HUES64 (cell line): Measurements from ENCODE around the gene GAB1.

Experiments used
- H3K27ac ChIP-seq: 2 replicates; pipeline ENCODE4 v1.7.0; 2013; ENCODE audit warnings: low read depth, low read length, inconsistent platforms
- H3K27me3 ChIP-seq: 2 replicates; pipeline ENCODE4 v1.6.1; 2013; ENCODE audit warnings: mild to moderate bottlenecking, low read length; ENCODE audit not compliant: insufficient read depth
- H3K36me3 ChIP-seq: 2 replicates; pipeline ENCODE4 v1.6.1; 2013; ENCODE audit warnings: mild to moderate bottlenecking, low read length; ENCODE audit not compliant: insufficient read depth
- H3K4me1 ChIP-seq: 2 replicates; pipeline ENCODE4 v1.6.1; 2013; ENCODE audit warnings: mild to moderate bottlenecking, low read length, moderate library complexity; ENCODE audit not compliant: insufficient read depth
- H3K4me3 ChIP-seq: 2 replicates; pipeline ENCODE4 v1.5.1; 2013; ENCODE audit warnings: mild to moderate bottlenecking, low read length, moderate library complexity
- H3K9ac ChIP-seq: 2 replicates; pipeline ENCODE4 v1.6.1; 2013; ENCODE audit warnings: mild to moderate bottlenecking, low read depth, low read length
- H3K9me3 ChIP-seq: 2 replicates; pipeline ENCODE4 v1.6.1; 2013; ENCODE audit warnings: low read depth, low read length; ENCODE audit not compliant: insufficient read depth
- WGBS: fragments of 150-250, 120-280 bp; methylation state at CpG from one replicate; pipeline ENCODE4 v1.1.7; 2013; ENCODE audit warnings: missing lambda C conversion rate; 5-methylcytosine and 5-hydroxymethylcytosine counted together

Gene GAB1

DNA sequence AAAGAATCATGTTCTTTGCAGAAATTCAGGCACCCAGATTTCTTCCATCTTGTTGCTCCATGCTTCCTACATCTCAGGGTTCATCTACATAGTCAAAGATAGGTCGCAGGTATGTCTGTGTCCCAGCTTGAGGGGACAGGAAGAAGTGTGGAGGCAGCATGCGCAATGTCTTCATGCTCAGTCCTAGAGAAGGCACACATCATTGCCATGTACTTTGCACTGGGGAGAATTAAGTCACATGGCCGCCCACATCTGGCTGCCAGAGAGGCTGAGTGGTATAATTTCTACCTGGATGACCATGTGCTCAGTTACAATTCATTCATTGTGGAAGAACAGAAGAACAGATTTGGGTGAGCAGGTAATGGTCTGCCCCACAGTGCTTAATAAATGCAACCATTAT, 54.1 kb downstream of the GAB1 start:
- no peaks in the 10 kb centered on the region for H3K27me3 ChIP-seq
- H3K9me3 ChIP-seq: no peaks in the 10 kb centered on the region
- H3K36me3 ChIP-seq: no peaks in the 10 kb centered on the region
- H3K4me3 ChIP-seq: no peak overlapping the region
- no peak overlapping the region for H3K27ac ChIP-seq
- 88% methylated on average over 3 of the region's 3 CpGs for WGBS
- H3K9ac ChIP-seq: no peak overlapping the region
- H3K4me1 ChIP-seq: peaks cover 29% of the 10 kb centered on the region

DNA sequence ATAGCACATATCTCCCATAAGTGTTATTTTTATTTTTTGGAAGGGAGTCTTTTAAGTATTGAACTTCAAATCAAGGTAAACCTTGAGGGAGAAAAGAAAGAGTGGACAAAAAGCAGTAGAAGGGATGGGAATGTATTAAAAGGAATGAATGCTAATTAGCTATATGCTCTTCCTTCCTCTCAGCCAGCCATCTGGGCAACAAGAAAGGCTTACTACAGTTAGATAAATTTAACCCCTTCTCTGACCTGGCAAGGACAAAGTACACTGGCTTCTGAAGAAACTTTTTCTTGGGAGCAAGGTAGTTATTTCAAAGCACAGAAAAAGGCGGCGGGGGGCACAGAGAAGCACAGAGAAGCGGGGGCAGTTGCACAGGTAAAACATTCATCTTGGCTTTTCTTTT, 54.6 kb downstream of the GAB1 start:
- Histone ChIP-seq H3K36me3 (no peaks in the 10 kb centered on the region), H3K9me3 (no peaks in the 10 kb centered on the region), H3K9ac (no peak overlapping the region), H3K27me3 (no peaks in the 10 kb centered on the region), H3K4me1 (peaks cover 29% of the 10 kb centered on the region), H3K4me3 (no peak overlapping the region), H3K27ac (no peak overlapping the region; the same call in 1 of the 2 replicates)
- 91% methylated on average over 3 of the region's 3 CpGs for WGBS

DNA sequence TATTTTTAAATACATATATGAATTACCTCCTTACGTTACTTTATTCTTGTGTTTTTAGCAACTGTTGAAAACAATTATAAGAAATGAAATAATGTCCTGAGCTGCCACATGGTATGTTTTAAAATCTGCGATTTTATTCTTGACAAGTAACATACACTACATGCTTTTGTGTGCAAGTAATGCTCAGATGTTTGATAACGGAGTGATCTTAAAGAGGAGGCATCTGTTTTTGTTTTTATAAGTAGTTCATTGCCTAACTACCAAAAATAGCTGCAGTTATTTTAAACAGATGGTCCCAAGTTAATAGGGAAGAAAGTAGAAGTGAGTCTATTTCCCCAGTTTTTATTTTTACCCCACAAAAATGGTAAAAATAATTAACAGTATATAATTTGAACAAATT, 55.2 kb downstream of the GAB1 start:
- H3K36me3 ChIP-seq: no peaks in the 10 kb centered on the region
- H3K27me3 ChIP-seq: no peaks in the 10 kb centered on the region
- 86% methylated on average over 2 of the region's 3 CpGs for WGBS
- H3K4me1 ChIP-seq: peaks cover 26% of the 10 kb centered on the region
- no peak overlapping the region for H3K27ac ChIP-seq
- H3K9ac ChIP-seq: no peak overlapping the region
- no peak overlapping the region for H3K4me3 ChIP-seq
- no peaks in the 10 kb centered on the region for H3K9me3 ChIP-seq

DNA sequence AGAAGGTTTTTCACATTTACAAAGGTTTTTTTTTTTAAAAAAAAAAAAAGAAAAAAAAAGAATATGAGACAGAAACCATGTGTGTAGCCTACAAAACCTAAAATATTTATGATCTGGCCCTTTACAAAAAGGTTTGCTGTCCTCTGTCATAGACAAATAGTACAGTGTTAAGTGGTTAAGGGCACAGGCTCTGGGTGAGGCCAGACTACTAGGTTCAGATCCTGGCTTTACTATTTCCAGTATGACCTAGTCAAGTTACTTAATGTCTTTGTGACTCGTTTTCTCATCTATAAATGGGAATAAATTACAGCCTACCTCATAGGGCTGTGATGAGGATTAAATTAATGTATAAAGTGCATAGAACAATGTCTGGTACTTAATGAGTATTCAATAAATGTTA, 56.5 kb downstream of the GAB1 start:
- Histone ChIP-seq H3K27me3 (no peaks in the 10 kb centered on the region), H3K36me3 (no peaks in the 10 kb centered on the region), H3K27ac (no peak overlapping the region), H3K9ac (no peak overlapping the region), H3K9me3 (no peaks in the 10 kb centered on the region), H3K4me1 (peaks cover 32% of the 10 kb centered on the region), H3K4me3 (no peak overlapping the region)
- no CpG with 5 or more reads among the region's 1 CpG for WGBS

DNA sequence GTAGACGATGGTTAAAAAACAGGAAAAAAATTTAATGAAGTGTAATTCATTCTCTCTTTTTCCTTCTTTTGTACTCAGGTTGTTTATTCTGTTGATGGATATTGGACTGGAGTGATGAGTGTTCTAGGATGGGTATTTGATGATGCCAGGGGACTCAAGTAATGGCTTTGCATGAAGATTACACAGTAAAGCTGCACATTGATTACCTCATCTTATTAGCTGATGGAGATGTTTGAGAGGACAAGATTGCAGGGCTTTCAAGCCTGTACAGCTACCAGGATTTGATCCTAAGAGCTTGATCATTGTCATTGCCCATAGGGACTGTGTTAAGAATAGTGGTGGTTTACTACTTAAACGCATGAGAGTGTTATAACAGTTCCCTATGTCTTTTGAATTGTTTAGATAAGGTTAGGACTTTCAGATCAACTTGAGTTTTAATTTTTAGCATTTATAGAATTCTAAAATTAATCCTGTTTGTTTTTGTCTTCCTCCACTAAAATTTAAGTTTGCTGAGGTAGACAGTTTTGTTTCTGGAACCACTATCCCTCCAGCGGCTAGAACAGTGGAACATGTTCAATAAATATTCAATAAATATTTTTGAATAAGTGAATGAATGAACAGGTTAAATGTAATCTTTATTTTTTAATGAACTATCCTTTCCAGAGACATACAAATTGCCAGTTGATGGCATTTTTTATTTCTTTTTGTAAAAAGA, 58.2 kb downstream of the GAB1 start:
- H3K36me3 ChIP-seq: no peaks in the 10 kb centered on the region
- H3K27ac ChIP-seq: no peak overlapping the region
- no peaks in the 10 kb centered on the region for H3K9me3 ChIP-seq
- no peaks in the 10 kb centered on the region for H3K27me3 ChIP-seq
- WGBS: 72% methylated on average over 2 of the region's 3 CpGs
- no peak overlapping the region for H3K9ac ChIP-seq
- no peak overlapping the region for H3K4me3 ChIP-seq
- H3K4me1 ChIP-seq: peaks cover 34% of the 10 kb centered on the region

DNA sequence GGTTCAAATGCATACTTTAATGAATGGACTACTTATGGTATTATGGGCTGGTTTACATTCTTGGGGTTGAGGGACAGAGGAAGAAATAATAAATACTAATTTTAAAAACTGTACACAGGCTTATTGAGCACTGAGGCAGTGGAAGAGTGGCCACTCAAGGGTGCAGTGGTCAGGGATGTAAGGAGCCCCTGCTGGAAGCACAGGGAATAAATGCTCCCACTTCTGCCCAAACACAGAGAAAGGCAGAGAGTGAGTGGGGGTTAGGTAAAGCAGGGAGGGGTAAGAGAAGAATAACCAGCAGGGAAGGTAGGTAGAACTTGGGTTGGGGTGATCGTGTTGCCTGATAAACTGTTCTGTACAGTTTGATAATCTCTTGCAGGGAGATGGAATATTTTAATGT, 60.0 kb downstream of the GAB1 start:
- H3K4me1 ChIP-seq: peaks cover 16% of the 10 kb centered on the region
- H3K9me3 ChIP-seq: no peaks in the 10 kb centered on the region
- H3K4me3 ChIP-seq: no peak overlapping the region
- H3K27ac ChIP-seq: no peak overlapping the region
- H3K36me3 ChIP-seq: no peaks in the 10 kb centered on the region
- no peaks in the 10 kb centered on the region for H3K27me3 ChIP-seq
- no peak overlapping the region for H3K9ac ChIP-seq
- WGBS: 85% methylated on average over 1 of the region's 1 CpG

DNA sequence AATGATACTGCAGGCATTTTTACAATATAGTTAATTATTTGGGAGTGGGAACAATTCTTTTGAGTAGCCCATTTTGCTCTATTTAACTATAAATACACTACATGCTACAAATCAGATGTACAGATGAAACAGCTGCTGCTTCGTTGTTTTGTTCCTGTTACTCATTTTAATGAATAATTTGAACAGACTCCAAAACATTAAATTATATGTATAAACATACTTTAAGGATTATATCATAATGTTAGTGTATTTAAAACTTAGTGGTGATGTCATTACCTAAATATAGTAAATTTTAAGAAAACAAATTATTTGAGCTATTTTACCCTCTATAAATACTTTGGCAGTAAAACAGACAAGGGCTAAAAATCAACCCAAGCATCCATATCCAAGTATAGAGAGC, 60.7 kb downstream of the GAB1 start:
- no peak overlapping the region for H3K27ac ChIP-seq
- no peaks in the 10 kb centered on the region for H3K36me3 ChIP-seq
- no peak overlapping the region for H3K4me3 ChIP-seq
- H3K9me3 ChIP-seq: no peaks in the 10 kb centered on the region
- WGBS: no CpG with 5 or more reads among the region's 1 CpG
- H3K27me3 ChIP-seq: no peaks in the 10 kb centered on the region
- no peak overlapping the region for H3K9ac ChIP-seq
- H3K4me1 ChIP-seq: peaks cover 12% of the 10 kb centered on the region; the same call in 1 of the 2 replicates

DNA sequence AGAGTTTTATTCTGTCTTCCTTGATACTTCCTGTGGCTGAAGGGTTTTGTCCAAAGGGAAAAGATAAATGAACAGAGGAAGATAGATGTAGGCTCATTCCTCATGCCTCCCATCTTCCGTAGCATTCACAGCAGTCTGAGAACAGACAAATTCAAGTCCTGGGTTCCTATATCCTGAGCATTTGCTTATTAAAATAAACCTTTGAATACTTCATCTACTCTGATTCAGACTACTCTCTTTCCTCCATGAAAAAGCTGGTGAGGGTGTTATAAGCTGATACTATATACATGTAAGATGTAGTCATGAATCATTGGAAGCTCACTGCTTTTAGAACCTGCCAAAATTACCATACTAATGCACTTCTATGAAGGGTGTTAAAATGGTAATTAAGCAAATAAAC, 61.2 kb downstream of the GAB1 start:
- 79% methylated on average over 1 of the region's 1 CpG for WGBS
- H3K36me3 ChIP-seq: no peaks in the 10 kb centered on the region
- no peak overlapping the region for H3K27ac ChIP-seq
- H3K9ac ChIP-seq: no peak overlapping the region
- H3K4me3 ChIP-seq: no peak overlapping the region
- no peaks in the 10 kb centered on the region for H3K9me3 ChIP-seq
- no peaks in the 10 kb centered on the region for H3K27me3 ChIP-seq
- peaks cover 12% of the 10 kb centered on the region; the same call in 1 of the 2 replicates for H3K4me1 ChIP-seq

DNA sequence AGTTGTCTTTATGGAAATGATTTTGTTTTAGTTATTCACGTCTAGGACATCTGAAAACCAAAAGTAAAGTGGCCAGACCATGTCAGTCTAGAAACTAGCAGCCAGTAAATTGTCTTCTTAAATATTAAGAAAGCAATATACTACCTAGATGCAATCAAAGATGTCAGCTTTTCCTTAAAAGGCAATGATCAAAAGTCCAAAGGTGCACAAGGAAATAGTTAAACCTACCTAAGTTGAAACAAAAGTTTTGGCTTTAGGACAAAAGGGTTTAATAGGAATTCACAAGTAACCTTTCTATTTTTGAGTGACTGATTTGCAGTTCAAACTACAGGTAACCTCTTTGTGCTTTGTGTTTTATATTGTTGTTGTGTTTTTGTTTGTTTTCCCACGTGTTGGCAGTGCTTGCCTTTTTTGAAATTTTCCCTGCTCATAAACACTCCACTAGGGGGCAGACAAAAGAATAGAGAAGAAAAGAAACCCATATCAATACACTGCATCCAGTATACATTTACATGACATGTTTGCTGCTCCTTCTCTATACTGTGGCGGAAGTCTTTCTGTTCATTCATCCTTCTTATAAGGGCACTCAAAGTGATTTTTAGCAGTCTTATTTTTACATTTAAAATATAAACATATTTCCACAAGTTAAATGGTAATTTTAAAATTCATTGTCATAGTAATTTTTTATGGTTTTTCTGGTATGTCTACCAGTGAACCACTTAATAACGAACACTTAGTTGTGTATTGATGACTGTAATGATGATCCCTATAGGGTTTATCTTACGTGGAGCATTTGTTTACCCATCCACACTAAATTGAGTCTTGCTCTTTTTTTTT, 62.7 kb downstream of the GAB1 start:
- no peaks in the 10 kb centered on the region for H3K9me3 ChIP-seq
- peaks cover 12% of the 10 kb centered on the region; the same call in 1 of the 2 replicates for H3K4me1 ChIP-seq
- H3K9ac ChIP-seq: no peak overlapping the region
- no peak overlapping the region for H3K27ac ChIP-seq
- no peaks in the 10 kb centered on the region for H3K36me3 ChIP-seq
- H3K27me3 ChIP-seq: no peaks in the 10 kb centered on the region
- 86% methylated on average over 4 of the region's 5 CpGs for WGBS
- H3K4me3 ChIP-seq: no peak overlapping the region

DNA sequence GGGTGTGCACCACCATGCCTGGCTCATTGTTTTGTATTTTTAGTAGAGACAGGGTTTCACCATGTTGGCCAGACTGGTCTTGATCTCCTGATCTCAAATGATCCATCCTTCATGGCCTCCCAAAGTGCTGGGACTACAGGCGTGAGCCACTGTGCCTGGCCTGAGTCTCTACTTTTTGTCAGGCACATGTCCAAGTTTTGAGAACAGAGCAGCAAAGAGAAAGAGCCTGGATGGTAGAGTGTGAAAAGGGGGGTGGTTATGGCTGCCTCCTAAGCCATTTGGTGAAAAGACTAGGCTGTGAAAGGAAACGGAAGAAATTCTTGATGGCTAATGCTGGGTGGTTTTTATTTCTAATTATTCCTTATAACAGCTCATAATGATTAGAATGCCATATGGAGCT, 63.4 kb downstream of the GAB1 start:
- Histone ChIP-seq H3K27ac (no peak overlapping the region), H3K4me3 (no peak overlapping the region), H3K9me3 (no peaks in the 10 kb centered on the region), H3K27me3 (no peaks in the 10 kb centered on the region), H3K4me1 (peaks cover 12% of the 10 kb centered on the region; the same call in 1 of the 2 replicates), H3K36me3 (no peaks in the 10 kb centered on the region), H3K9ac (no peak overlapping the region)
- WGBS: 89% methylated on average over 2 of the region's 2 CpGs

DNA sequence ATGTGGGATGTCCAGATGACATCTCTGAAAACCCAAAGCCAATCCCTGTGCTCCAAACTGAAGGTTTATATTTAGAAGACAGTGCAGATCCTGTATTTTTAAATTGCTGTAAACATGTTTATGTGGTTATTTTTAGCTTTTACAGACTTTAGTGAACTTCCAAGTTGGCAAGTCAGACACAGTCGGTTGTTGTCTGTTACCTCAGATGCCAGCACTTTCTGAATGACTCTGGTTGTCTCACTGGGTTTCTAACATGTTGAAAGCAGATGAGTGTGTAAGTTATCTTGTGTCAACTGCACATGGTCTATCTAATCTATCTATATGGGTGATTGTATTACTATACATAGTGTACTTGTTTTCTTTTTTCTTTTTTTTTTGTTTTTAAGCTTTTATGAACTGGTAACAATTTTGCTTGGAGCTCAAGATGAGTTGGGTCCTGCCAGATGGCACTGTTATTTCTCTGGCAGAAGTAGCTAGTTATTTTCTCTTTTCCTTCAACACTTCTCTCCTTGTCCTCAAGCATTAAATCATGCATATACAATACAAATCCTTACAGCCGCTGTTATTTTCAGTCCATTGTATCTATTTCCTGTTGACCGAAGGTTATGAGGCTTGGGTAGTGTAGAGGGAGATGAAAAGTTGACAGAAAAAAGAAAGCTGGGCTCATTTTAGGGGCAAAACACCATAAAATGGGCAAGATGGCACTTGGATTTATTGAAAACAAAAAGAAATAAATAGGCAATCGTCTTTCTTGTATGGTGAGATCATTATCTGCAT, 66.3 kb downstream of the GAB1 start:
- no peak overlapping the region for H3K9ac ChIP-seq
- H3K36me3 ChIP-seq: no peaks in the 10 kb centered on the region
- H3K9me3 ChIP-seq: no peaks in the 10 kb centered on the region
- H3K4me3 ChIP-seq: no peak overlapping the region
- no peak overlapping the region for H3K27ac ChIP-seq
- peaks cover 14% of the 10 kb centered on the region for H3K4me1 ChIP-seq
- no peaks in the 10 kb centered on the region for H3K27me3 ChIP-seq
- 95% methylated on average over 4 of the region's 4 CpGs for WGBS
